GM13977 (cell line): Measurements from ENCODE around the gene SH3PXD2B.

ENCODE experiments used
- DNase-seq: peaks from one replicate; pipeline ENCODE4 v3.0.0; 2012; ENCODE audit warnings: low spot score
- in situ Hi-C: fragments of 300-500 bp; cut with MboI; formaldehyde crosslinking; loops from one replicate; pipeline ENCODE4 v1.12.0; 2022; ENCODE audit warnings: low sequenced_read_pairs, low pct_unique_long_range_greater_than_20kb, mixed read lengths, inconsistent platforms; ENCODE audit not compliant: unreplicated experiment
- TF ChIP-seq, protein P1 (sequence below): IDR thresholded peaks from 2 replicates; pipeline ENCODE4 v1.5.1; 2012; ENCODE audit warnings: mild to moderate bottlenecking, control low read depth; ENCODE audit not compliant: insufficient read depth; ENCODE audit errors: extremely low read depth, missing control alignments

The SH3PXD2B gene

DNA sequence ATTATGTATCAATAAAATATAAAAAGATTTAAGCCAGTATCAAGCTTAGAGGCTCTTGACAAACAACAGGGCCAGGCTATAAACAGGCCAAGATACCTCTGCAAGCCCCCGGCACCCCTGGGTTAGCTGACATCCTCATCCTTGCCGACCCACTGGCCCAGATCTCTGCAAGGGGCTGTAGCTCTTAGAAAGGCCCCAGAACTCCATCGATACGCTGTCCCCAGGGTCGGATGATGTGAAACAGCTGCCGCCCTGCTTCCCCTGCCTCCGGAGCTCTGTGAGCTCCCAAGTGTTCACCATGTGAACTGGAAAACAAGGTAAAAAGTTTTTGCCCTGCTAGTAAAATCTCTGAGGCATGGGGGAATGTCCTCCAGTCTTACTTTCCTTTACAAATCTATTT, 20.1 kb downstream of the SH3PXD2B start:
- TF ChIP-seq, protein P1, sequence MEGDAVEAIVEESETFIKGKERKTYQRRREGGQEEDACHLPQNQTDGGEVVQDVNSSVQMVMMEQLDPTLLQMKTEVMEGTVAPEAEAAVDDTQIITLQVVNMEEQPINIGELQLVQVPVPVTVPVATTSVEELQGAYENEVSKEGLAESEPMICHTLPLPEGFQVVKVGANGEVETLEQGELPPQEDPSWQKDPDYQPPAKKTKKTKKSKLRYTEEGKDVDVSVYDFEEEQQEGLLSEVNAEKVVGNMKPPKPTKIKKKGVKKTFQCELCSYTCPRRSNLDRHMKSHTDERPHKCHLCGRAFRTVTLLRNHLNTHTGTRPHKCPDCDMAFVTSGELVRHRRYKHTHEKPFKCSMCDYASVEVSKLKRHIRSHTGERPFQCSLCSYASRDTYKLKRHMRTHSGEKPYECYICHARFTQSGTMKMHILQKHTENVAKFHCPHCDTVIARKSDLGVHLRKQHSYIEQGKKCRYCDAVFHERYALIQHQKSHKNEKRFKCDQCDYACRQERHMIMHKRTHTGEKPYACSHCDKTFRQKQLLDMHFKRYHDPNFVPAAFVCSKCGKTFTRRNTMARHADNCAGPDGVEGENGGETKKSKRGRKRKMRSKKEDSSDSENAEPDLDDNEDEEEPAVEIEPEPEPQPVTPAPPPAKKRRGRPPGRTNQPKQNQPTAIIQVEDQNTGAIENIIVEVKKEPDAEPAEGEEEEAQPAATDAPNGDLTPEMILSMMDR = no peak
- in situ Hi-C loops = no loop called here
- no peak for DNase-seq

DNA sequence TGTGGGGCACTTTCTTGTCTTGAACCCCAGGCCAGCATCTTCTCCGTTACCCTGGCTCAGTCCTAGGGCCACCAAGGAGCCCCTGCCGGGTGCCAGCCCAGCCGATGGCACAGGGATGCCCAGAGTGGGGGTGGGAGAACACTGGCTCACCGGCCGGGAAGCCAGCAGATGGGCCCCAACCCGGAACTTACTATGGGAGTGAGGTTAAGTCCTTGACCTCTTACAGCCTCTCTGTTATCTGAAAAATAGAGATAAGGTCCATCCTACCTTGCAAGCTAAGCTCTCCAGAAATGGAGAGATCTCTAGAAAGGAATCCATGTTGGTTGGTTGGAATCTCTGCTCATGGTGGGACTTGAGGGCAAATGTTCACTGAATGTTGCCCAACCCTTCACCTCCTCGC, 20.8 kb downstream of the SH3PXD2B start:
- DNase-seq = no peak
- in situ Hi-C loops = no loop called here
- TF ChIP-seq, protein P1 = no peak

DNA sequence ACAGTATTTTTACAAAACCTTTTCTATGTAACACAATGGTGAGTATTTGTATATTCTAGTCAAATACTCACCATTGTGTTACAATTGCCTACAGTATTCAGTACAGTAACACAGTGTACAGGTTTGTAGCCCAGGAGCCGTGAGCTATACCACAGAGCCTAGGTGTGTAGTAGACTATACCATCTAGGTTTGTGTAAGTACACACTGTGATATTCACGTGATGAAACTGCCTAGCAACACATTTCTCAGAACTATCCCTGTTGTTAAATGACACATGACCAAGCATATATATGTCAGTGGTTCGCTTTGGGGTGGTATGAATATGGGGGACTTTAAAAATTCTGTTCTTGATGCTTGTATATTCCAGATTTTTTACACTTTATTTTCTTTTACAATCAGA, 21.3 kb downstream of the SH3PXD2B start:
- in situ Hi-C loops = no loop called here
- no peak for DNase-seq
- TF ChIP-seq, protein P1 = no peak

DNA sequence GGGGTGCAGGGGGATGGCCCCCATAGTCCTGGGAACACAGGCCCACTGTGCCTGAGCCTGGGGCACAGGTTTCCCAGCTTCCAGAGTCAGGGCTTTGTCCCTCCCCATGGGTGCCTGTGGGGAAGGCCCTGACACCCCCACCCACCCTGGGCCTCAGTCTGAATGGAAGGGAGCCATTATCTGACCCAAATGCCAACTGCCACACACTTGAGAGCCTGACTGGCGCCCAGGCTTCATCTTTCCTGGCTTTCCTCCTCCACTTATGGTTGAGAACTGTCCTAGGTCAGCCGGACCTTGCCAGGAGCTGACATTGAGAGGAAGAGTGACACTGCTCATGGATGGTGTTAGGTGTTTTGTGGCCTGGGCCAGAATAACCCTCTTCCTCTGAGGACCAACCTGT, 24.0 kb downstream of the SH3PXD2B start:
- no peak for DNase-seq
- TF ChIP-seq, protein P1 = no peak
- in situ Hi-C loops = no loop called here

DNA sequence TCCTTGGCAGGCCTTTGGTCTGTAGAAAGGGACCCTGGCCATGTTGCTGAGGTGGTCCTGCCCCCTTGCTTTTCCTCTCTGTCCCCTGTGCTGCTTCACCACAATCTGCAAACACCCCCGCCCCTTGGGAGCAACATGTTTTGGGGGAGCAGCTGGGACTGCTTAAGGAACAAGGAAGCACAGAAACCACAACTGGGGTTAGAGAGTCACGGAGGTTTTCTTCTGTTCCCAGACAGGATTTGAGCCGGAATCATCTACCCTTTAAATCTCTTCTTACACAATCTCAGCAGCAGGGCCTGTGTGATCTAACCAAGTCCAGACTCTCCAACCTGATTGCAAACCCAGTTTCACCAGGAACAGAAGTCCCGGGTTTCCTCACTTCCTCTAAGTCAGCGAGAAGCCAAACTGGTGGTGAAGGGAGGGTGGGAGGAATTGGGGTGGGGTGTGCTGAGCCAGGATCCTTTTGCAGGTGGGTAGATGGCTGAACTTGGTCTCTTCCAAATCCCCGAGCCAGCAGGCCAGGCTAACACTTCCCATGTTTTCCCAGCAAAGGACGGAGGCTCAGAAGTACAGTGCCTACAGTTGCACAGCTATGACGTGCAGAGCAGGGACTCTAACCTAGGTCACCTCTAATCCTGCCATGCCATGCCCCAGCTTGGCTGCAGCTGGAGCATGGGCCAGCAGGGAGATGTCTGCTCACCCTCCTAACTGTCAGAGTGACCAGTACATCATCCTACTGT, 25.0 kb downstream of the SH3PXD2B start:
- in situ Hi-C loops = no loop called here
- TF ChIP-seq, protein P1 = no peak
- no peak for DNase-seq

DNA sequence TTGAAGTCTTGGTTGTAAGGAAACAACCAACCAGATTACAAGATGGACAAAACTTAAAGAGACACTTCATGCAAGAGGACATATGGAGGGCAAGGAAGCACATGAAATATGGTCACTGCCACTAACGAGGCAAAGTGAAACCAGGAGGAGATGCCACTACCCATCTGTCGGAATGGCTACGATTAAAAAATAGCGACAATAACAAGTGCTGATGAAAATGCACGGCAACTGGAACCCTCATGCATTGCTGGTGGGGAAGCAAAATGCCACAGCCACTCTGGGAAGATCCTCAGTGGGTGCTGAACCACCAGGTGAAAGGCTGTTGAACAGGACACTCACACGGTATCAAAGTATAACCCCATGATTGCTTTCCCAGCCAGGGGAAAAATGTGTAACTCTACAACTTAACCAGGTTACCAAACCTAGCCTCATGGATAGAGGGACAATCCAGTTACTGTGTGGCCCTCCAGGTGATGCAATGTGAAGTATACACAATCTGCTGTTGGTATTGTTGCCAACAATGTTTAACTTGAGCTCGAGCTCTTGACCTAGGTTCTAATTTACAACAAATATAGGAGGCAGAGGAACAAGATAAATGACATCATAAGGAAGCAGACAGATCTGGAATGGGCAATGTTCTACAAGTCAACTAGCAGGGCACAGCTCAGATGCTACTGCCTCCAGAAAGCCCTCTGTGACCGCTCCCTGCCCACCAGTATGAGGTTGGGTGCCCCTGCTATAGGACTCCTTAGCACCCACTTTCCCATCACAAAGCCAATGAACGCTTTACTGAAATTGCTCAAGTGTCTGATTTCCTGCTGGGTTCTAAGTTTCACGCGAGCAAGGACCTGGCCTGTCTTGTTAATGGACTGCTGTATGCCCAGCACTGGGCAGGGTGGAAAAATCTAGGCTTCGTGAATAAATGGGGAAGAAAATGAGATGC, 25.8 kb downstream of the SH3PXD2B start:
- no peak for DNase-seq
- in situ Hi-C loops = no loop called here

More for the DNA sequence above, 25.8 kb downstream of the SH3PXD2B start:
- TF ChIP-seq, protein P1 = no peak
